ENCODE measurements around the gene FALEC. TPM values are rescaled to one million over a fixed set of nuclear protein-coding genes. Genes with fewer than 3 reads are reported as not detected.

Gene FALEC
- total RNA-seq, 1 experiment from 2014 or later = 0.71 TPM

DNA sequence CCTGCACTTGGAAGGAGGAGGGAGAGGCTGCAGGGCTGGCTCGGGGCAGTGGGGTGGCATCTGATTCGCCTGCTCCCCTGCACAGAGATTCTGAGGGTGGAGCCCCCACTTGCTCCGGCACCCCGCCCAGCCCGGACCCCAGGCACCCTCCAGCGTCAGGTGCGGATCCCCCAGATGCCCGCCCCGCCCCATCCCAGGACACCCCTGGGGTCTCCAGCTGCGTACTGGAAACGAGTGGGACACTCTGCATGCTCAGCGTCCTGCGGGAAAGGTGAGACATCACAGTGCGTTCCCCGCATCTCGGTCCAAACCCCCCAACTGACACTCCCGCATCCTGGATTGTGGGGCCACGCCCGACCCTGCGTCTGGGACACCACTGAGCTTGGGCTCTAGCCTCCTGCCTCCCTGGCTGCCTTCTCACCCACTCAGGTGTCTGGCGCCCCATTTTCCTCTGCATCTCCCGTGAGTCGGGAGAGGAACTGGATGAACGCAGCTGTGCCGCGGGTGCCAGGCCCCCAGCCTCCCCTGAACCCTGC is 41.6 kb downstream of the FALEC start:
- BruUV-seq (replicated peaks) = no TSS peak
- no peaks in the 10 kb centered on the region for H3K9me3 Mint-ChIP-seq (ENCODE audit: low read depth, unreplicated experiment)
- intact Hi-C loops (cut with micrococcal nuclease; ENCODE audit: unreplicated experiment) = no loop called here
- peaks cover 33% of the 10 kb centered on the region for H3K4me1 Mint-ChIP-seq (ENCODE audit: low read depth, unreplicated experiment)
- CTCF ChIA-PET = no interaction called here
- H3K27me3 Mint-ChIP-seq (ENCODE audit: unreplicated experiment) = no peaks in the 10 kb centered on the region
- H3K27ac Mint-ChIP-seq (ENCODE audit: unreplicated experiment) = no peak overlapping the region
- peaks cover 60% of the 10 kb centered on the region for H3K36me3 Mint-ChIP-seq (ENCODE audit: insufficient read depth, unreplicated experiment)
- TF ChIP-seq, protein P1, sequence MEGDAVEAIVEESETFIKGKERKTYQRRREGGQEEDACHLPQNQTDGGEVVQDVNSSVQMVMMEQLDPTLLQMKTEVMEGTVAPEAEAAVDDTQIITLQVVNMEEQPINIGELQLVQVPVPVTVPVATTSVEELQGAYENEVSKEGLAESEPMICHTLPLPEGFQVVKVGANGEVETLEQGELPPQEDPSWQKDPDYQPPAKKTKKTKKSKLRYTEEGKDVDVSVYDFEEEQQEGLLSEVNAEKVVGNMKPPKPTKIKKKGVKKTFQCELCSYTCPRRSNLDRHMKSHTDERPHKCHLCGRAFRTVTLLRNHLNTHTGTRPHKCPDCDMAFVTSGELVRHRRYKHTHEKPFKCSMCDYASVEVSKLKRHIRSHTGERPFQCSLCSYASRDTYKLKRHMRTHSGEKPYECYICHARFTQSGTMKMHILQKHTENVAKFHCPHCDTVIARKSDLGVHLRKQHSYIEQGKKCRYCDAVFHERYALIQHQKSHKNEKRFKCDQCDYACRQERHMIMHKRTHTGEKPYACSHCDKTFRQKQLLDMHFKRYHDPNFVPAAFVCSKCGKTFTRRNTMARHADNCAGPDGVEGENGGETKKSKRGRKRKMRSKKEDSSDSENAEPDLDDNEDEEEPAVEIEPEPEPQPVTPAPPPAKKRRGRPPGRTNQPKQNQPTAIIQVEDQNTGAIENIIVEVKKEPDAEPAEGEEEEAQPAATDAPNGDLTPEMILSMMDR (IDR thresholded peaks at IDR 0.05; ENCODE audit: unreplicated experiment) = no peak
- DNase-seq = no peak
- no peak overlapping the region for H3K4me3 Mint-ChIP-seq (ENCODE audit: low read depth, unreplicated experiment)

DNA sequence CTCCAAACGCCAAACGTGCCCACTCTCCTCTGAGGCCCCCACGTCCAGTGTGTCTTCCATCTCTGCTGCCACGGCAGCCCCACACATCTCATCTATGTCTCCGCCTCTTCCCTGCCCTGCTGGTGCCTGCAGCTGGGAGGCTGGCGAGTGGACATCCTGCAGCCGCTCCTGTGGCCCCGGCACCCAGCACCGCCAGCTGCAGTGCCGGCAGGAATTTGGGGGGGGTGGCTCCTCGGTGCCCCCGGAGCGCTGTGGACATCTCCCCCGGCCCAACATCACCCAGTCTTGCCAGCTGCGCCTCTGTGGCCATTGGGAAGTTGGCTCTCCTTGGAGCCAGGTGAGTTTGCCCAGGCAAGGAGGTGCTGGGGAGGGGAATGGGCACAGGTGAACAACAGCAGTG is 42.3 kb downstream of the FALEC start:
- intact Hi-C loops (cut with micrococcal nuclease; ENCODE audit: unreplicated experiment) = no loop called here
- Mint-ChIP-seq H3K27me3 (ENCODE audit: unreplicated experiment) (no peaks in the 10 kb centered on the region), H3K27ac (ENCODE audit: unreplicated experiment) (no peak overlapping the region), H3K36me3 (ENCODE audit: insufficient read depth, unreplicated experiment) (peaks cover 60% of the 10 kb centered on the region), H3K4me3 (ENCODE audit: low read depth, unreplicated experiment) (no peak overlapping the region), H3K9me3 (ENCODE audit: low read depth, unreplicated experiment) (no peaks in the 10 kb centered on the region), H3K4me1 (ENCODE audit: low read depth, unreplicated experiment) (peaks cover 33% of the 10 kb centered on the region)
- CTCF ChIA-PET = no interaction called here
- BruUV-seq (replicated peaks) = no TSS peak
- TF ChIP-seq, protein P1 (IDR thresholded peaks at IDR 0.05; ENCODE audit: unreplicated experiment) = no peak
- DNase-seq = no peak

DNA sequence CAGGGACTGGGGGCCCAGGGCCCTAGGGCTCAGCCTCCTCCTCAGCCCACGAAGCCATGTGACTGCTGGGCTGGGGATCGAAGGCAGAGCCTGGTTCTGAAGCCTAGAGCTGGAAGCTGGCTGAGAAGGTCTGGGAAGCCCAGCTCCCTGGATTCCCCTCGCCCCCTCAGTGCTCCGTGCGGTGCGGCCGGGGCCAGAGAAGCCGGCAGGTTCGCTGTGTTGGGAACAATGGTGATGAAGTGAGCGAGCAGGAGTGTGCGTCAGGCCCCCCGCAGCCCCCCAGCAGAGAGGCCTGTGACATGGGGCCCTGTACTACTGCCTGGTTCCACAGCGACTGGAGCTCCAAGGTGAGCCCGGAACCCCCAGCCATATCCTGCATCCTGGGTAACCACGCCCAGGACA is 42.8 kb downstream of the FALEC start:
- CTCF ChIA-PET = no interaction called here
- no TSS peak for BruUV-seq (replicated peaks)
- H3K4me3 Mint-ChIP-seq (ENCODE audit: low read depth, unreplicated experiment) = no peak overlapping the region
- H3K36me3 Mint-ChIP-seq (ENCODE audit: insufficient read depth, unreplicated experiment) = peaks cover 60% of the 10 kb centered on the region
- H3K9me3 Mint-ChIP-seq (ENCODE audit: low read depth, unreplicated experiment) = no peaks in the 10 kb centered on the region
- intact Hi-C loops (cut with micrococcal nuclease; ENCODE audit: unreplicated experiment) = no loop called here
- DNase-seq = no peak
- TF ChIP-seq, protein P1 (IDR thresholded peaks at IDR 0.05; ENCODE audit: unreplicated experiment) = no peak
- no peaks in the 10 kb centered on the region for H3K27me3 Mint-ChIP-seq (ENCODE audit: unreplicated experiment)
- peaks cover 35% of the 10 kb centered on the region for H3K4me1 Mint-ChIP-seq (ENCODE audit: low read depth, unreplicated experiment)
- no peak overlapping the region for H3K27ac Mint-ChIP-seq (ENCODE audit: unreplicated experiment)

- peaks cover 65% of the 10 kb centered on the region for H3K36me3 Mint-ChIP-seq (ENCODE audit: insufficient read depth, unreplicated experiment)
- H3K4me1 Mint-ChIP-seq (ENCODE audit: low read depth, unreplicated experiment) = peaks cover 42% of the 10 kb centered on the region
- CTCF ChIA-PET = interaction anchor here (0.5 to 3.9 kb wide), 10 partner anchors 8 to 474 kb away, joined by 3 to 23 read pairs (median 4); partner anchors contain the start of genes ENSA, FALEC and GOLPH3L
- no peak for DNase-seq
- TF ChIP-seq, protein P1 (IDR thresholded peaks at IDR 0.05; ENCODE audit: unreplicated experiment) = no peak
- no TSS peak for BruUV-seq (replicated peaks)
- H3K9me3 Mint-ChIP-seq (ENCODE audit: low read depth, unreplicated experiment) = no peaks in the 10 kb centered on the region
- intact Hi-C loops (cut with micrococcal nuclease; ENCODE audit: unreplicated experiment) = no loop called here
- H3K27ac Mint-ChIP-seq (ENCODE audit: unreplicated experiment) = no peak overlapping the region
- H3K4me3 Mint-ChIP-seq (ENCODE audit: low read depth, unreplicated experiment) = no peak overlapping the region
- no peaks in the 10 kb centered on the region for H3K27me3 Mint-ChIP-seq (ENCODE audit: unreplicated experiment)
Observed at GRCh38 chr1:150558761-150559655, 43.5 kb downstream of the FALEC start.

Measured in Calu3 (cell line).